ENCODE results near the gene KLC1.

DNA sequence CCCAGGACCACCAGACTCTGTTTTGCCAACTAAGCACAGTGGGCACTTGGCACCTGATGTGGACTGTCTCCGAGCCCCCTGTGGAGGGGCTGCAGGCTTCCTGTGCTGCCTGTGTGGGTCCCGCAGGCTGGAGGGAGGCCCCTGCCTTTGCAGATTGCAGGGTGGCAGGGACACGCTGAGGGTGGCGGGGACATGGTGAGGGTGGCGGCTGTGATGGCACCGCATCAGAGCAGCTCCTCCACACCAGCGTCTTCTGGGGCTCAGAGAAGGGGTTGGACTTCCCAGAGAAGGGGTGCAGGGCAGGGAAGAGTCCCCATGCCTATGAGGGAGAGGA lies 94.7 kb downstream of the KLC1 start:
- TF ChIP-seq CREB1 (IDR thresholded peaks at IDR 0.05; ENCODE audit: low read depth) (no peak), RAD21 (IDR thresholded peaks at IDR 0.05; ENCODE audit: low read depth) (no peak), CEBPB (IDR thresholded peaks at IDR 0.05) (no peak), TAF1 (IDR thresholded peaks at IDR 0.05; ENCODE audit: low read depth) (no peak)
- TF ChIP-seq, protein P1, sequence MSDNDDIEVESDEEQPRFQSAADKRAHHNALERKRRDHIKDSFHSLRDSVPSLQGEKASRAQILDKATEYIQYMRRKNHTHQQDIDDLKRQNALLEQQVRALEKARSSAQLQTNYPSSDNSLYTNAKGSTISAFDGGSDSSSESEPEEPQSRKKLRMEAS (IDR thresholded peaks at IDR 0.05): no peak
